ENCODE data around the gene DIAPH1. TPM values are rescaled to one million over a fixed set of nuclear protein-coding genes. Genes with fewer than 3 reads are reported as not detected.

DIAPH1 gene
- total RNA-seq, 1 experiment from 2014 or later = 117 TPM

- H4K8ac ChIP-seq (replicated peaks; ENCODE audit: insufficient read length, low read depth, low read length) = no peak overlapping the region
- no peak overlapping the region for H3K14ac ChIP-seq (ENCODE audit: insufficient read depth, low read length)
- H3K4me3 Mint-ChIP-seq = no peak overlapping the region
- H3K56ac ChIP-seq (ENCODE audit: insufficient read length, low read depth, low read length) = no peak overlapping the region
- no peak overlapping the region for H2BK5ac ChIP-seq (ENCODE audit: insufficient read length, low read length)
- no peak overlapping the region for H3K27ac ChIP-seq (ENCODE audit: insufficient read length, low read depth, low read length)
- H3K79me2 ChIP-seq (ENCODE audit: insufficient read depth, low read length) = no peaks in the 10 kb centered on the region
- H3K23ac ChIP-seq (ENCODE audit: insufficient read length, low read depth, low read length) = no peak overlapping the region
- H3K4me2 ChIP-seq (ENCODE audit: insufficient read depth, insufficient read length, low read length) = no peak overlapping the region
- peaks cover 15 to 19% of the 10 kb centered on the region in 2 experiments for H3K4me1 Mint-ChIP-seq
- H3K23me2 ChIP-seq (ENCODE audit: insufficient read length, low read depth, low read length, poor library complexity, severe bottlenecking) = no peaks in the 10 kb centered on the region
- no peak for DNase-seq
- no peak overlapping the region for H3K4ac ChIP-seq (ENCODE audit: low read depth, low read length)
- no peak overlapping the region for H3T11ph ChIP-seq (ENCODE audit: low read length)
- H3K4me1 ChIP-seq (ENCODE audit: insufficient read depth, low read length) = no peaks in the 10 kb centered on the region; the same call in none of the 2 replicates
- H4K20me1 ChIP-seq (ENCODE audit: control insufficient read depth, insufficient read depth, insufficient read length) = no peaks in the 10 kb centered on the region
- H3K9ac ChIP-seq (ENCODE audit: extremely low read depth, insufficient read length, low read length) = no peak overlapping the region
- no peaks in the 10 kb centered on the region for H3K9me3 Mint-ChIP-seq
- H4K5ac ChIP-seq (ENCODE audit: insufficient read length, low read depth, low read length) = no peak overlapping the region
- no peak overlapping the region for H2AK5ac ChIP-seq (ENCODE audit: insufficient read length, low read length)
- H3K9me3 ChIP-seq (ENCODE audit: control insufficient read depth, low read depth, low read length) = no peaks in the 10 kb centered on the region
- no peaks in the 10 kb centered on the region; the same call in 1 of the 2 replicates for H3K27me3 Mint-ChIP-seq (ENCODE audit: low read depth)
- H2BK20ac ChIP-seq (ENCODE audit: low read depth, low read length, poor library complexity, severe bottlenecking) = no peak overlapping the region
- H2BK12ac ChIP-seq (ENCODE audit: insufficient read length, low read depth, low read length) = no peak overlapping the region
- no peak overlapping the region for H2BK15ac ChIP-seq (ENCODE audit: low read depth, low read length)
- peaks cover 24 to 37% (median 37%) of the 10 kb centered on the region in 3 experiments; a peak in 6 of 7 replicates for H3K36me3 Mint-ChIP-seq (ENCODE audit: insufficient read depth in 1 of 3, low read depth in 3 of 3)
- no peaks in the 10 kb centered on the region for H3K27me3 ChIP-seq (ENCODE audit: insufficient read depth, low read length)
- no CpG with 5 or more reads among the region's 5 CpGs for WGBS (ENCODE audit: extremely low coverage, insufficient read length, low lambda C conversion rate)
- no peak overlapping the region; a peak in 1 of 7 replicates for H3K27ac Mint-ChIP-seq
- H4K91ac ChIP-seq (ENCODE audit: insufficient read length, low read depth, low read length) = no peak overlapping the region
- H3K79me1 ChIP-seq (ENCODE audit: insufficient read depth, low read depth, low read length, poor library complexity, severe bottlenecking) = peaks cover under 1% of the 10 kb centered on the region
- H2BK120ac ChIP-seq (ENCODE audit: low read depth, low read length, poor library complexity, severe bottlenecking) = no peak overlapping the region
- no peak for TF ChIP-seq CTCF (conservative IDR thresholded peaks at IDR 0.05)
- H2AFZ ChIP-seq (ENCODE audit: low read length) = no peak overlapping the region
- no peak overlapping the region for H3K18ac ChIP-seq (ENCODE audit: insufficient read length, low read depth, low read length)
These were observed 89.8 kb downstream of the DIAPH1 start for GRCh38 chr5:141529002-141529401.

All from H9 (cell line).